Thyroid gland (tissue), 4 donors: ENCODE results near the gene C16orf82.

Experiments used
- CTCF ChIP-seq, 6 experiments: fragments of 200-600 bp in 3 of 6; fragments of 450-650 bp in 3 of 6; sonication (generic) in 3 of 6; IDR thresholded peaks; one replicate each; pipeline ENCODE4 v1.5.1; 2016 to 2019; ENCODE audit warnings: antibody characterized with exemption in 6 of 6, mild to moderate bottlenecking in 2 of 6, inconsistent platforms in 1 of 6, moderate library complexity in 1 of 6
- POLR2A ChIP-seq, 2 donors: fragments of 450-650 bp; IDR thresholded peaks; one replicate each; pipeline ENCODE4 v1.6.1; 2017; ENCODE audit warnings: antibody characterized with exemption in 2 of 2, mild to moderate bottlenecking in 2 of 2, moderate library complexity in 1 of 2

DNA sequence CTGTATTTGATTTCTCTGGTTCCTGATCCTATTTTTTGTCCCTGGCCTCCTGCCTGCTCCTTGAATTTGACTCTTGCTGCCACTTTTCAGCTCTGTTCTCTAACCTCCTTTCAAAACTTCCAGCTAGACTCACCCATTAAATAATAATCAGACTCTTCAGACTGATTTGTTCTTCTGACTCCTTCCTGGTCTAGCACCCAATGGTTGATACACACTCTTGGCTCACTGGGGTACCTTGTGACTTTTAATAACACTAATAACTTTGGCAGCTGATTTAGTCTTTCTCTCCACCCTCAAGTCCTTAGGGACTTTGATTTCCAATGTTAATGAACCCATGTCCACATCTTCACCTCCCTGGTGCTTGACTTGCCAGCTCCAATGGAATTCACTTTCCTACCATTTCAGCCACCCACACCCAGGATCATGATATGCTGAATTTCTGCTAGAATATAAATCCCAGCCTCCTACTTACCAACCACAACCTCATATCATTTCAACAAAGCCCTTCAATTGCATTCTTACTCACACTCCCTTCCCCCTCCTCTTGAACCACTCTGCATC is 19.7 kb upstream of the C16orf82 start:
- TF ChIP-seq CTCF (IDR thresholded peaks at IDR 0.05) (no peak), POLR2A (IDR thresholded peaks at IDR 0.05) (no peak)
